ENCODE data around the gene NACC1.
"Not testable (repeated sequence)": the region's sequence is repeated elsewhere in the genome, so short reads cannot be mapped to it uniquely, and the experiment has no call there.

NACC1 gene

GRCh38 chr19:13166151-13166550, 48.1 kb downstream of the NACC1 start:
- not testable (repeated sequence) for DNase-seq

GRCh38 chr19:13169769-13170168, 51.7 kb downstream of the NACC1 start:
- DNase-seq: no peak

- DNase-seq: no peak
Measured at GRCh38 chr19:13171146-13171545, 53.1 kb downstream of the NACC1 start.

- DNase-seq: peak; percentile 36 to 67 (median 62)
Measured at GRCh38 chr19:13172346-13173138, 54.5 kb downstream of the NACC1 start.

- no peak for DNase-seq
Measured at GRCh38 chr19:13173139-13173737, 55.2 kb downstream of the NACC1 start.

GRCh38 chr19:13176345-13176744, 58.3 kb downstream of the NACC1 start:
- DNase-seq: no peak

GRCh38 chr19:13177584-13177983, 59.5 kb downstream of the NACC1 start:
- DNase-seq: not testable (repeated sequence)

- not testable (repeated sequence) for DNase-seq
Measured at GRCh38 chr19:13178291-13178690, 60.2 kb downstream of the NACC1 start.

- no peak for DNase-seq
Measured at GRCh38 chr19:13181747-13182388, 63.8 kb downstream of the NACC1 start.

GRCh38 chr19:13184926-13185325, 66.9 kb downstream of the NACC1 start:
- DNase-seq: not testable (repeated sequence)

- not testable (repeated sequence) for DNase-seq
Measured at GRCh38 chr19:13185763-13186657, 67.9 kb downstream of the NACC1 start.

GRCh38 chr19:13186688-13187087, 68.6 kb downstream of the NACC1 start:
- not testable (repeated sequence) for DNase-seq

- no peak for DNase-seq
Measured at GRCh38 chr19:13187419-13187818, 69.4 kb downstream of the NACC1 start.

- DNase-seq: no peak
Measured at GRCh38 chr19:13189600-13189999, 71.5 kb downstream of the NACC1 start.
